GM19397 (cell line): ENCODE results near the gene PLCE1.

Experiments
- ATAC-seq: cut with Tn5 transposase; IDR thresholded peaks from one replicate; pipeline ENCODE4 v1.9.1; 2021; ENCODE audit warnings: mild to moderate bottlenecking, moderate library complexity; ENCODE audit not compliant: unreplicated experiment

Gene PLCE1

GRCh38 chr10:94016727-94017714 lies 23.3 kb downstream of the PLCE1 start:
- no peak for ATAC-seq

GRCh38 chr10:94018107-94018506 lies 24.4 kb downstream of the PLCE1 start:
- no peak for ATAC-seq

- no peak for ATAC-seq
These were observed 30.2 kb downstream of the PLCE1 start for GRCh38 chr10:94023906-94024305.

- ATAC-seq, result no peak
These were observed 30.7 kb downstream of the PLCE1 start for GRCh38 chr10:94024407-94024806.

- no peak for ATAC-seq
These were observed 32.1 kb downstream of the PLCE1 start for GRCh38 chr10:94025806-94026205.

GRCh38 chr10:94027197-94027596 lies 33.5 kb downstream of the PLCE1 start:
- no peak for ATAC-seq

- no peak for ATAC-seq
These were observed 36.2 kb downstream of the PLCE1 start for GRCh38 chr10:94029955-94030354.

GRCh38 chr10:94035982-94036765 lies 42.4 kb downstream of the PLCE1 start:
- ATAC-seq, result no peak

GRCh38 chr10:94036766-94037033 lies 43.0 kb downstream of the PLCE1 start:
- no peak for ATAC-seq

GRCh38 chr10:94037286-94037685 lies 43.6 kb downstream of the PLCE1 start:
- no peak for ATAC-seq

- ATAC-seq, result no peak
These were observed 44.3 kb downstream of the PLCE1 start for GRCh38 chr10:94038024-94038423.

- no peak for ATAC-seq
These were observed 47.5 kb downstream of the PLCE1 start for GRCh38 chr10:94041206-94041605.

- no peak for ATAC-seq
These were observed 48.5 kb downstream of the PLCE1 start for GRCh38 chr10:94042001-94042833.

GRCh38 chr10:94042834-94043175 lies 49.1 kb downstream of the PLCE1 start:
- no peak for ATAC-seq
